ENCODE measurements around the gene EP400.

Gene EP400

GRCh38 chr12:132124766-132125425, 175.2 kb downstream of the EP400 start:
- DNase-seq (ENCODE audit: low read depth), result no peak

DNA sequence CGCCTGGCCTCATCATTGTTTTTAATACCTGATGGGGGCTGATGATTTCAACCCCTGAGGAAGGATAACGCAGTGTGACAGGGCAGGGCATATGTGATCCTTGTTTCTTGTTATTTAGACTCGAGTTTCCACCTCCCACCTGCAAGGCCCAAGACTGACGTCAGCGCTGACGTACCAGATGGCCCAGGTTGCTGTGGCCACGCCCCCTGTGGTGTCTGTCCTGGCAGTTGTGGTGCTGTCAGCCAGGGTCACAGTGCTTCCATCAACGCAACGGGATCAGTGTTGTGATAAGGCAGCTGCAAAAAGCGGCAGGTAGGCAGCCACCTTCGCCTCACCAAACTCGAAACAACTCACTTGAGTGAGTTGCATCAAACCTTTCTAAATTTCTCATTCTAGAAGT, 176.0 kb downstream of the EP400 start:
- no peak for DNase-seq (ENCODE audit: low read depth)

DNA sequence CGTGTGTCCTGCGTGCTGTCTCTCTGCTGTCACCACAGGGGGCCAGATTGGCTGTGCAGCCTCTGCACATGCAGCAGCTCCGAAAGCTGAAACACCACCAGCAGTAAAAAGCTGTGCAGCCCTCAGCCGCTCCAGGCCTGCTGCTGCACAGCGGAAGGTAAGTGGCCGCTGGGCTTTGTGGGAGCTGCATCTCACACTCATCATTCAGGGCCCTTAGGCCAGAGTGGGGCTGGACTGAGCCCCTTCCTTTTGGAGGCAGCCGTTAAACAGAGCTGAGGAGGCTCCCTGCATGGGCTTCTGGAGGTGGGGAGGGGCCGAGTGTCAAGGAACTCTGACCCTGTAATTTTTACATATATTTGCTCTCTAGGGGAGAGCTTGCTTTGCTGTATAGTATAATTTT, 177.3 kb downstream of the EP400 start:
- no peak for DNase-seq (ENCODE audit: low read depth)

GRCh38 chr12:132129007-132129406, 179.3 kb downstream of the EP400 start:
- DNase-seq (ENCODE audit: low read depth), result no peak

DNA sequence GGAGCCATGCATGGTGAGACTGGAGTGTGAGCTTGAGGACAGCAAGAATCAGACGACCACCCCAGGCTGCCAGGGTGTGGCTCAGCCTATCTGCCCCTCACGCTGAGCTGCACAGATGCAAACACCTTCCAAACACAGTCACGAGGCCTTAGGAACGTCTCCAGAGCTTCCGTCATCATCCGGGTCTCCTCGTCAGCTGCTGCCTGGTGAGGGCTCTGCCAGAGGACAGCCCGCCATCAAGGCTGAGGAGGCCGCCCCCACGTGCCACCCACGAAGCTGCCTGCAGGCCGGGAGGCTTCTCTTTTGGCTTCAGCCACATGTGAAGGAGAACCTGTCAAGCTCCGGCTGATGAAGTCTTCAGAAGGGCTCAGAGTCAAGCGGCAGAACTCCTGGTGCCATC, 180.9 kb downstream of the EP400 start:
- no peak for DNase-seq (ENCODE audit: low read depth)
